ENCODE measurements around the gene ACTRT2. TPM values are rescaled to one million over a fixed set of nuclear protein-coding genes. Genes with fewer than 3 reads are reported as not detected.

The ACTRT2 gene
- total and polyA plus RNA-seq, 8 donors: not detected

DNA sequence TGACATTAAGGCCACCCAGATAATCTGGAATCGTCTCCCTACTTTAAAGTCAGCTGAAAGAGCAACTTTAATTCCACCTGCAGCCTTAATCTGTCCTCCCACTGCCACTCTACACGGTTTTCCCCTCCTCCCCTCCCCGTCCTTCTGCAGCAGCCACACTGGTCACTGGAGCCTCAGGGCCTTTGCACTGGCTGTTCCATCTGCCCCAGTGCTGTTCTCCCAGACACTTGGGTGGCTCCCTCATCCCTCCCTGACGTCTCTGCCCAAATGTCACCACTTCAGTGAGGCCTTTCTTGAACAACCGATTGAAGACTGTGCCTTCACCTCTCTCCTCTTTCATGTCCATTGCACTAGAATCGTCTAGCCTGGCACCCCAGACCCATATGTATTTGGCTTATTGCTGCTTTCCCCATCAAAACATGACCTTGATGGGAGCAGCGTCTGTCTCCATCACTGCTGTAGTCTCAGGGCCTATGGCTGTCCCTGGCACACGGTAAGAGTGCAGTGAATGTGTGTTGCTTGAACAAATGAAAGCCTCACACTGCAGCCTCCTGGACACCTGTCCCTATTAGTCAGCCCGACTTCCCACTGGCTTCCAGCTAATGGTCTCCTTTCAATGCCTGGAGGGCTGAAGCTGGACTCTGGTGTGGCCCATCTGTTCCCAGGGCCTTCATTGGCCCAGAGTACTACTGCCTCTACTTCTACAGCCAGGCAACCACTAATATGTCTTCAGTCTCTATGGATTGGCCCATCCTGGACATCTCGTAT is 37.2 kb downstream of the ACTRT2 start:
- 72 to 80% (median 75%) methylated on average over 10 of the region's 10 CpGs for WGBS, 5 donors
- Histone ChIP-seq H3K9me3 (peaks cover 0 to 10% (median 0%) of the 10 kb centered on the region in 4 donors), H3K36me3 (peaks cover 0 to 4% (median 2%) of the 10 kb centered on the region in 4 donors), H3K4me1 (peaks cover 3 to 17% (median 10%) of the 10 kb centered on the region in 4 donors), H3K27ac (no peak overlapping the region), H3K4me3 (no peak overlapping the region), H3K27me3 (peaks cover 10 to 65% (median 19%) of the 10 kb centered on the region in 3 donors)
- TF ChIP-seq, protein P1, sequence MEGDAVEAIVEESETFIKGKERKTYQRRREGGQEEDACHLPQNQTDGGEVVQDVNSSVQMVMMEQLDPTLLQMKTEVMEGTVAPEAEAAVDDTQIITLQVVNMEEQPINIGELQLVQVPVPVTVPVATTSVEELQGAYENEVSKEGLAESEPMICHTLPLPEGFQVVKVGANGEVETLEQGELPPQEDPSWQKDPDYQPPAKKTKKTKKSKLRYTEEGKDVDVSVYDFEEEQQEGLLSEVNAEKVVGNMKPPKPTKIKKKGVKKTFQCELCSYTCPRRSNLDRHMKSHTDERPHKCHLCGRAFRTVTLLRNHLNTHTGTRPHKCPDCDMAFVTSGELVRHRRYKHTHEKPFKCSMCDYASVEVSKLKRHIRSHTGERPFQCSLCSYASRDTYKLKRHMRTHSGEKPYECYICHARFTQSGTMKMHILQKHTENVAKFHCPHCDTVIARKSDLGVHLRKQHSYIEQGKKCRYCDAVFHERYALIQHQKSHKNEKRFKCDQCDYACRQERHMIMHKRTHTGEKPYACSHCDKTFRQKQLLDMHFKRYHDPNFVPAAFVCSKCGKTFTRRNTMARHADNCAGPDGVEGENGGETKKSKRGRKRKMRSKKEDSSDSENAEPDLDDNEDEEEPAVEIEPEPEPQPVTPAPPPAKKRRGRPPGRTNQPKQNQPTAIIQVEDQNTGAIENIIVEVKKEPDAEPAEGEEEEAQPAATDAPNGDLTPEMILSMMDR (IDR thresholded peaks at IDR 0.05): no peak
- TF ChIP-seq POLR2A (IDR thresholded peaks at IDR 0.05) (no peak), EP300 (IDR thresholded peaks at IDR 0.05) (no peak), POLR2AphosphoS5 (IDR thresholded peaks at IDR 0.05) (no peak)
- intact Hi-C loops (cut with DNase I; ENCODE audit: low total_unique reads): no loop called here
- DNase-seq: peak in 1 of 2 donors; percentile 11

DNA sequence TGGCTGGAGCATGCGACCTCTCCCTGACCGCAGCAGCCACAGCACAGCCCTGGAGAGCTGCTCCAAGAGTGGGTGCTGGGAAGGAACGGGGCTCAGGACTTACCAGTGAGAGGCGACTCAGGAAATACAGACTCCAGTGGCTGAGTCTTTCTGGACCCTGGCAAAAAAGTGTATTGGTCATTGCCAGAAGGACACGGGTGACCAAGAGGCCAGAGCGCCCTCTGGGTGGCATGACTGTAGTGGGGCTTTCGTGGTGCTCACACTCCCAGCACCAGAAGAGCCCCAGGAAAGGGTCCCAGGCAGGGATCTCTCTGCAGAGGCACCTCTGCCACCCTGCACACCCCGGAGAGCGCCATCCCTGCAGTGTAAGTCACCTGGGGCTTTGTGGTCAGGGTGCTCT is 38.9 kb downstream of the ACTRT2 start:
- H3K27me3 ChIP-seq: peaks cover 16 to 70% (median 28%) of the 10 kb centered on the region in 3 donors
- intact Hi-C loops (cut with DNase I; ENCODE audit: low total_unique reads): no loop called here
- peaks cover 9 to 34% (median 27%) of the 10 kb centered on the region in 4 donors for H3K4me1 ChIP-seq
- DNase-seq: peak in 1 of 2 donors; percentile 24
- H3K9me3 ChIP-seq: peaks cover 0 to 10% (median 0%) of the 10 kb centered on the region in 4 donors
- no peak overlapping the region for H3K27ac ChIP-seq
- peaks cover 0 to 4% (median 2%) of the 10 kb centered on the region in 4 donors for H3K36me3 ChIP-seq
- TF ChIP-seq, protein P1 (IDR thresholded peaks at IDR 0.05): no peak
- no peak for TF ChIP-seq POLR2A (IDR thresholded peaks at IDR 0.05)
- no peak for TF ChIP-seq EP300 (IDR thresholded peaks at IDR 0.05)
- no peak for TF ChIP-seq POLR2AphosphoS5 (IDR thresholded peaks at IDR 0.05)
- H3K4me3 ChIP-seq: no peak overlapping the region
- 74 to 85% (median 83%) methylated on average over 8 to 9 of the region's 9 CpGs for WGBS, 5 donors

DNA sequence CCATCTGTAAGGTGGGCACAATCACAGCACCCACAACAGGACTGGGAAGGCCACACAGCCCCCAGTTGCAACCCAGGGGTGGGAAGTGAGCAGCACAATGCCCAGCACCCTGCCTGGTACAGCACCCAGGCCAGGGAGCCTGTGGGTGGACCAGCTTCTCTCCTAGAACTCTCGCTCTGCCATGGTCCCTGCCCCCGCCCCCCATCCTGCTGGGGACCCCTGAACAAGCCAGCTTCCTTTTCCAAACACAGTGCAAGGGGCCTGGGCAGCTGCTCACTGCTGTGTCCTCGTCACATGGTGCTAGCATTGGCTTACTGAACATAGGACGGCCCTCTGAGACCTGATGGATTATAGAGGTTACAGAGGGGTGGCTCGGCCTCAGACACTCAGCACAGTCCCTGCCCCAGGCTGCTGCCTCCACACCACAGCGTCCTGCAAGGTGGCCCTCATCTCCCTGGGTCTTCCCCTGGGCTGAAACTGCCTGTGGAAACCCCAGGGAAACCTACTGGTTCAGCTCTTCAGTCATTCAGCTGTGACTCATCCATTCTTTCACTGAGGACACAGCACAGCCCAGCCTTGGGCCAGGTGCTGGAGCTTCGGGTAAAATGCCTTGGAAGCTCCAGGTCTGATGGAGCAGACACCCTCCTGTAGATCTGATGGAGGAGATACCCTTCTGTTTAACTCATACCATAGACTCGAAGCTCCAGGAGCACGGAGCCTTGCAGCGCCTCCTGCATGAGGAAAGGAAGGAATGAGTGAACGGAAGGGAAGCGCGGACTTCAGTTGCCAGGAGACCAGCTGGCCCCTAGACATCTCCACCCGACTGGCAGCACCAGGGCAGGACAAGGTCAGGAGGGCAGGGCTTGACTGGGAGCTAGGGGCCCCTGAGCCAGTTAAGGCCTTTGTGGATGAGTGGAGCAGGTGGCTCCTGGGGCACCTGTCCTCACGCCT is 39.6 kb downstream of the ACTRT2 start:
- WGBS, 5 donors: 63 to 77% (median 72%) methylated on average over 14 to 15 of the region's 15 CpGs
- Histone ChIP-seq H3K4me3 (no peak overlapping the region), H3K4me1 (peaks cover 13 to 41% (median 33%) of the 10 kb centered on the region in 4 donors), H3K9me3 (peaks cover 0 to 10% (median 0%) of the 10 kb centered on the region in 4 donors), H3K36me3 (peaks cover 0 to 4% (median 2%) of the 10 kb centered on the region in 4 donors), H3K27ac (peak overlapping the region in 1 of 5 donors; percentile 3), H3K27me3 (peaks cover 16 to 77% (median 28%) of the 10 kb centered on the region in 3 donors)
- intact Hi-C loops (cut with DNase I; ENCODE audit: low total_unique reads): no loop called here
- TF ChIP-seq, protein P1 (IDR thresholded peaks at IDR 0.05): no peak
- TF ChIP-seq POLR2A (IDR thresholded peaks at IDR 0.05): no peak
- peak in 1 of 3 donors; percentile 4 for TF ChIP-seq POLR2AphosphoS5 (IDR thresholded peaks at IDR 0.05)
- peak in 1 of 2 donors; percentile 25 for DNase-seq

DNA sequence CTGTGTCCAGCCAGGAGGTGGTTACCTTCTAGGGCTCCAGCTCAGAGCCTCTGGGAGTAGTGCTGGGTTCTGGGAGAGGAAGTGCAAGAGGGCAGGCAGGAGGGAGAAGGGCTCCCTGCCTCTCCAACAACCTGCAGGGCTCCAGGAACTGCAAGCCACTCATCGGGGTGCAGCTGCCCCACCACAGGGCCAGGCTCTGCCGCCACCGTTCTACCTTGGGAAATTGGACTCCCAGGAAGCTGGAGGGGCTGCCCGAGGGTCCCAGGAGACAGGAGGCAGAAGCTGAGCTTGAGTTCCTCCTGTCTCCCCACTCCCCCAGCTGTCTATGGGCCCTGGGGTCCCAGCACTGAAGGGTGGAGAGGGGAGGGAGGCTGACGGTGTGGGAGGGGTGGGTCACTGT is 40.3 kb downstream of the ACTRT2 start:
- Histone ChIP-seq H3K9me3 (peaks cover 0 to 10% (median 0%) of the 10 kb centered on the region in 4 donors), H3K27me3 (peaks cover 20 to 80% (median 35%) of the 10 kb centered on the region in 3 donors), H3K4me3 (no peak overlapping the region), H3K4me1 (peaks cover 19 to 47% (median 40%) of the 10 kb centered on the region in 4 donors), H3K36me3 (peaks cover 0 to 4% (median 2%) of the 10 kb centered on the region in 4 donors), H3K27ac (peak overlapping the region in 3 of 5 donors; percentile 3 to 93 (median 20))
- 43 to 71% (median 58%) methylated on average over 3 to 5 of the region's 5 CpGs for WGBS, 5 donors
- DNase-seq: peak in 1 of 2 donors; percentile 21
- no peak for TF ChIP-seq EP300 (IDR thresholded peaks at IDR 0.05)
- no peak for TF ChIP-seq POLR2A (IDR thresholded peaks at IDR 0.05)
- no peak for TF ChIP-seq POLR2AphosphoS5 (IDR thresholded peaks at IDR 0.05)
- TF ChIP-seq, protein P1 (IDR thresholded peaks at IDR 0.05): no peak
- intact Hi-C loops (cut with DNase I; ENCODE audit: low total_unique reads): no loop called here
